ENCODE results near the gene UNC13B. TPM values are rescaled to one million over a fixed set of nuclear protein-coding genes. Genes with fewer than 3 reads are reported as not detected.
"Not testable (repeated sequence)": the region's sequence is repeated elsewhere in the genome, so short reads cannot be mapped to it uniquely, and the experiment has no call there.

Gene UNC13B
- total and polyA plus RNA-seq, 3 experiments from 2014 or later, result 0.54 to 3.5 (median 3.2) TPM

GRCh38 chr9:35397216-35397698 lies 235.4 kb downstream of the UNC13B start:
- H3K27me3 Mint-ChIP-seq, result peaks cover 9% of the 10 kb centered on the region in 2 donors
- CTCF ChIA-PET, result no interaction called here

GRCh38 chr9:35397923-35398322 lies 236.1 kb downstream of the UNC13B start:
- no peak overlapping the region for H3K4me3 Mint-ChIP-seq

More at GRCh38 chr9:35397216-35397698, 235.4 kb downstream of the UNC13B start:
- no peak for DNase-seq
- H3K4me3 ChIP-seq (ENCODE audit: low read length), result no peak overlapping the region
- Mint-ChIP-seq H3K9me3 (no peaks in the 10 kb centered on the region), H3K27ac (no peak overlapping the region), H3K4me1 (no peaks in the 10 kb centered on the region), H3K36me3 (peaks cover 0 to 4% (median 0%) of the 10 kb centered on the region in 3 donors), H3K4me3 (no peak overlapping the region)
- H3K9me3 ChIP-seq (ENCODE audit: low read length), result no peaks in the 10 kb centered on the region
- H3K36me3 ChIP-seq (ENCODE audit: insufficient read depth, low read length), result no peaks in the 10 kb centered on the region
- no peaks in the 10 kb centered on the region for H3K4me1 ChIP-seq (ENCODE audit: insufficient read depth, low read length)
- POLR2A ChIA-PET, result no interaction called here
- no peak overlapping the region for H3K27ac ChIP-seq (ENCODE audit: low read depth, low read length)
- H3K27me3 ChIP-seq (ENCODE audit: insufficient read depth, low read length, poor library complexity, severe bottlenecking), result no peaks in the 10 kb centered on the region

GRCh38 chr9:35398651-35399335 lies 237.0 kb downstream of the UNC13B start:
- ChIA-PET CTCF (no interaction called here), POLR2A (no interaction called here)
- Histone ChIP-seq H3K27ac (ENCODE audit: low read depth, low read length) (no peak overlapping the region), H3K27me3 (ENCODE audit: insufficient read depth, low read length, poor library complexity, severe bottlenecking) (no peaks in the 10 kb centered on the region), H3K36me3 (ENCODE audit: insufficient read depth, low read length) (no peaks in the 10 kb centered on the region), H3K4me1 (ENCODE audit: insufficient read depth, low read length) (no peaks in the 10 kb centered on the region), H3K9me3 (ENCODE audit: low read length) (no peaks in the 10 kb centered on the region), H3K4me3 (ENCODE audit: low read length) (no peak overlapping the region)
- Mint-ChIP-seq H3K4me3 (no peak overlapping the region), H3K27me3 (peaks cover 4 to 11% of the 10 kb centered on the region in 2 donors), H3K4me1 (no peaks in the 10 kb centered on the region), H3K9me3 (no peaks in the 10 kb centered on the region), H3K36me3 (no peaks in the 10 kb centered on the region), H3K27ac (no peak overlapping the region)
- no peak for DNase-seq

More at GRCh38 chr9:35397923-35398322, 236.1 kb downstream of the UNC13B start:
- no peaks in the 10 kb centered on the region for H3K4me1 Mint-ChIP-seq
- H3K27me3 Mint-ChIP-seq, result peaks cover 9 to 10% of the 10 kb centered on the region in 2 donors
- H3K4me3 ChIP-seq (ENCODE audit: low read length), result no peak overlapping the region
- peak overlapping the region in 1 of 8 donors; percentile 68 for H3K27ac Mint-ChIP-seq
- DNase-seq, result no peak
- CTCF ChIA-PET, result no interaction called here
- no peaks in the 10 kb centered on the region for H3K9me3 Mint-ChIP-seq
- POLR2A ChIA-PET, result no interaction called here
- H3K36me3 Mint-ChIP-seq, result peaks cover 0 to 4% (median 0%) of the 10 kb centered on the region in 3 donors
- H3K36me3 ChIP-seq (ENCODE audit: insufficient read depth, low read length), result no peaks in the 10 kb centered on the region
- H3K27me3 ChIP-seq (ENCODE audit: insufficient read depth, low read length, poor library complexity, severe bottlenecking), result no peaks in the 10 kb centered on the region
- no peak overlapping the region for H3K27ac ChIP-seq (ENCODE audit: low read depth, low read length)
- no peaks in the 10 kb centered on the region for H3K4me1 ChIP-seq (ENCODE audit: insufficient read depth, low read length)
- H3K9me3 ChIP-seq (ENCODE audit: low read length), result no peaks in the 10 kb centered on the region

GRCh38 chr9:35404865-35405264 lies 243.1 kb downstream of the UNC13B start:
- H3K27me3 Mint-ChIP-seq, result peaks cover 25 to 39% of the 10 kb centered on the region in 2 donors
- CTCF ChIA-PET, result no interaction called here
- Histone ChIP-seq H3K36me3 (ENCODE audit: insufficient read depth, low read length) (no peaks in the 10 kb centered on the region), H3K4me1 (ENCODE audit: insufficient read depth, low read length) (no peaks in the 10 kb centered on the region), H3K4me3 (ENCODE audit: low read length) (no peak overlapping the region), H3K27me3 (ENCODE audit: insufficient read depth, low read length, poor library complexity, severe bottlenecking) (no peaks in the 10 kb centered on the region), H3K27ac (ENCODE audit: low read depth, low read length) (no peak overlapping the region), H3K9me3 (ENCODE audit: low read length) (no peaks in the 10 kb centered on the region)
- H3K9me3 Mint-ChIP-seq, result no peaks in the 10 kb centered on the region
- POLR2A ChIA-PET, result no interaction called here
- no peaks in the 10 kb centered on the region for H3K4me1 Mint-ChIP-seq
- no peak overlapping the region for H3K4me3 Mint-ChIP-seq
- no peaks in the 10 kb centered on the region for H3K36me3 Mint-ChIP-seq
- H3K27ac Mint-ChIP-seq, result no peak overlapping the region
- no peak for DNase-seq

GRCh38 chr9:35406183-35406959 lies 244.6 kb downstream of the UNC13B start:
- DNase-seq, result peak in 2 of 5 donors; percentile 2 to 25
- Mint-ChIP-seq H3K27ac (no peak overlapping the region), H3K4me3 (no peak overlapping the region), H3K27me3 (peaks cover 24 to 34% of the 10 kb centered on the region in 2 donors), H3K9me3 (no peaks in the 10 kb centered on the region), H3K4me1 (no peaks in the 10 kb centered on the region), H3K36me3 (no peaks in the 10 kb centered on the region)
- H3K27me3 ChIP-seq (ENCODE audit: insufficient read depth, low read length, poor library complexity, severe bottlenecking), result no peaks in the 10 kb centered on the region
- H3K4me3 ChIP-seq (ENCODE audit: low read length), result no peak overlapping the region
- no peaks in the 10 kb centered on the region for H3K9me3 ChIP-seq (ENCODE audit: low read length)
- ChIA-PET CTCF (no interaction called here), POLR2A (no interaction called here)
- no peak overlapping the region for H3K27ac ChIP-seq (ENCODE audit: low read depth, low read length)
- no peaks in the 10 kb centered on the region for H3K4me1 ChIP-seq (ENCODE audit: insufficient read depth, low read length)
- H3K36me3 ChIP-seq (ENCODE audit: insufficient read depth, low read length), result no peaks in the 10 kb centered on the region

GRCh38 chr9:35407846-35408245 lies 246.0 kb downstream of the UNC13B start:
- H3K27me3 Mint-ChIP-seq, result peaks cover 27 to 44% of the 10 kb centered on the region in 2 donors
- no peaks in the 10 kb centered on the region for H3K4me1 Mint-ChIP-seq
- no peak overlapping the region for H3K4me3 Mint-ChIP-seq
- H3K27me3 ChIP-seq (ENCODE audit: insufficient read depth, low read length, poor library complexity, severe bottlenecking), result no peaks in the 10 kb centered on the region
- H3K27ac Mint-ChIP-seq, result no peak overlapping the region
- H3K9me3 Mint-ChIP-seq, result no peaks in the 10 kb centered on the region
- peaks cover 0 to 3% (median 0%) of the 10 kb centered on the region in 3 donors for H3K36me3 Mint-ChIP-seq
- H3K36me3 ChIP-seq (ENCODE audit: insufficient read depth, low read length), result no peaks in the 10 kb centered on the region
- H3K4me3 ChIP-seq (ENCODE audit: low read length), result no peak overlapping the region
- CTCF ChIA-PET, result no interaction called here
- no peak overlapping the region for H3K27ac ChIP-seq (ENCODE audit: low read depth, low read length)
- no peaks in the 10 kb centered on the region for H3K4me1 ChIP-seq (ENCODE audit: insufficient read depth, low read length)
- H3K9me3 ChIP-seq (ENCODE audit: low read length), result no peaks in the 10 kb centered on the region
- POLR2A ChIA-PET, result no interaction called here
- DNase-seq, result no peak

GRCh38 chr9:35409434-35409833 lies 247.6 kb downstream of the UNC13B start:
- POLR2A ChIA-PET; H3K27ac ChIP-seq (ENCODE audit: low read depth, low read length); CTCF ChIA-PET; H3K27ac Mint-ChIP-seq; H3K36me3 Mint-ChIP-seq; H3K9me3 Mint-ChIP-seq; DNase-seq; H3K36me3 ChIP-seq (ENCODE audit: insufficient read depth, low read length); H3K4me1 Mint-ChIP-seq; H3K27me3 ChIP-seq (ENCODE audit: insufficient read depth, low read length, poor library complexity, severe bottlenecking); H3K4me3 ChIP-seq (ENCODE audit: low read length); H3K9me3 ChIP-seq (ENCODE audit: low read length); H3K4me3 Mint-ChIP-seq; H3K4me1 ChIP-seq (ENCODE audit: insufficient read depth, low read length): not testable (repeated sequence)
- peaks cover 23 to 50% of the 10 kb centered on the region in 2 donors for H3K27me3 Mint-ChIP-seq

- POLR2A ChIA-PET, result no interaction called here
Measured at GRCh38 chr9:35414889-35415288, 253.1 kb downstream of the UNC13B start.

More at GRCh38 chr9:35414889-35415288, 253.1 kb downstream of the UNC13B start:
- Histone ChIP-seq H3K27ac (ENCODE audit: low read depth, low read length) (no peak overlapping the region), H3K36me3 (ENCODE audit: insufficient read depth, low read length) (no peaks in the 10 kb centered on the region), H3K9me3 (ENCODE audit: low read length) (no peaks in the 10 kb centered on the region), H3K4me1 (ENCODE audit: insufficient read depth, low read length) (no peaks in the 10 kb centered on the region), H3K4me3 (ENCODE audit: low read length) (no peak overlapping the region), H3K27me3 (ENCODE audit: insufficient read depth, low read length, poor library complexity, severe bottlenecking) (no peaks in the 10 kb centered on the region)
- Mint-ChIP-seq H3K4me3 (no peak overlapping the region), H3K27me3 (peaks cover 20 to 66% of the 10 kb centered on the region in 2 donors), H3K4me1 (no peaks in the 10 kb centered on the region), H3K9me3 (peaks cover 0 to 2% (median 0%) of the 10 kb centered on the region in 5 donors), H3K36me3 (peaks cover 0 to 3% (median 0%) of the 10 kb centered on the region in 3 donors), H3K27ac (no peak overlapping the region)
- CTCF ChIA-PET, result interaction anchor here (1.1 kb wide), 2 partner anchors 39 to 298 kb away, joined by 3 read pairs; no protein-coding TSS in a partner anchor
- no peak for DNase-seq

Measured in CD8-positive, alpha-beta memory T cell (primary cell).